Measurements from ENCODE around the gene PRDX1.

DNA sequence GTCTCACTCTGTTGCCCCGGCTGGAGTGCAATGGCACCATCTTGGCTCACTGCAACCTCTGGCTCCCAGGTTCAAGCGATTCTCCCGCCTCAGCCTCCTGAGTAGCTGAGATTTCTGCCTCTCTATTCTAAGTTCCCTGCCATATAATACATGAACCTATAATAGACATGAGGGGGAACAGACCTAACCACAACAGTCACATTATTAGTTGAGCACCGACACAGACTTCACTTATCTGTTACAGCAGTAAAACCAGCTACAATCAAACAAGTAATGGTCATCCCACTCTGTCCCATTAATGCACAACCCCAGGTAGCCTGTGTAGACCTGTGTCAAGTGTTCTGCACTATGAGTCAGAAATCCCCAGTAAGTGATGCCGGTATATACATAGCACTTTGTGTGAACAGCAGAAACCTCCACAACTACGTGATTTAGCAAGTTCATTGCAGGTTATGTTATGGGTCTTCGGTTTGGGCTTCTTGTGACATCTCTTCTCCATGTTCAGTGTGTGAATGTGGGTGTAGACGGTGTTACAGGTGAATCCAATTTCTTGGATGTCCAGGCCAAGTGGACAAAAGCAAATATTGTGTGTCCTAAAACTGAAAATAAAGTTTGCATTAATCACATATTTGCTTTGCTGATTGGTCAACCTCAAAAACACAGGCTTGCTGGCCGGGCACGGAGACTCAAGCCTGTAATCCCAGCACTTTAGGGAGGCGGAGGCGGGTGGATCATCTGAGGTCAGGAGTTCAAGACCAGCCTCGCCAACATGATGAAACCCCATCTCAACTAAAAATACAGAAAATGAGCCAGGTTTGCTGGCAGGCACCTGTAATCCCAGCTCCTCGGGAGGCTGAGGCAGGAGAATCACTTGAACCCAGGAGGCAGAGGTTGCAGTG lies 18.0 kb downstream of the PRDX1 start:
- no peak for TF ChIP-seq CTCF (IDR thresholded peaks at IDR 0.05)
- TF ChIP-seq POLR2A (IDR thresholded peaks at IDR 0.05): no peak
